T-helper 22 cell (primary cell): Measurements from ENCODE around the gene CYB5R4.
"Not testable (repeated sequence)": the region's sequence is repeated elsewhere in the genome, so short reads cannot be mapped to it uniquely, and the experiment has no call there.

Experiments used
- DNase-seq: peaks from one replicate; pipeline ENCODE4 v3.0.0-alpha.2; 2020; ENCODE audit warnings: low read depth

The CYB5R4 gene

GRCh38 chr6:83862776-83863471, 3.4 kb downstream of the CYB5R4 start:
- no peak for DNase-seq

- no peak for DNase-seq
These were observed 7.6 kb downstream of the CYB5R4 start for GRCh38 chr6:83867043-83867442.

DNA sequence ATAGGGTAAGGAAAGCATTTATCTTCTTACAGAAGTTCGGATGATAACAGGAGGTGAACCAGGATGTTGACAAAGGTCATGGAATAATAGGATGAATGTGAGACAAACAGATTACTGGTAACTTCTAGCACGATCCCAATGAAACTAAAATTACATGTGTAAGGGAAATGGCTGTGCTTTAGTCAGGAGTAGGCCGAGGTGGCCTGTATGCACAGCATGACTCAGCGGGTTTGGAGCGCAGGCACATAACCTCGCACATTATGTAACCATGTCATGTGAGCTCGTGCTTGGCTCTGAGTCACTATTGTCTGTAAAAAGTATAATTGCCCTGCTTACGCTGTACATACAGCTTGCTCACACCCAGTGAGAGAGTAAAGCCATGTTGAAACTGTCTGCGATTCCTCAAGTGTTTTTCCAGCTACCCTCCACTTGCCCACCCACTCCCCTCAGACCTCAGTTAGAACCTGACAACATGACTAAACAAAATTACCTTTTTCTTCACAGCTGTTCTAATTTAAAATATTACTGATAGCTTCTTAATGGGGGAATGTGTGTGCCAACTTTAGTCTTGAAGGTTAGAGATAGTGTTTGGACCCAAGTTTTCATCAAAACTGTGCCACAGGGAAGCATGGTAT, 8.2 kb downstream of the CYB5R4 start:
- no peak for DNase-seq

GRCh38 chr6:83868639-83869038, 9.2 kb downstream of the CYB5R4 start:
- DNase-seq = no peak

DNA sequence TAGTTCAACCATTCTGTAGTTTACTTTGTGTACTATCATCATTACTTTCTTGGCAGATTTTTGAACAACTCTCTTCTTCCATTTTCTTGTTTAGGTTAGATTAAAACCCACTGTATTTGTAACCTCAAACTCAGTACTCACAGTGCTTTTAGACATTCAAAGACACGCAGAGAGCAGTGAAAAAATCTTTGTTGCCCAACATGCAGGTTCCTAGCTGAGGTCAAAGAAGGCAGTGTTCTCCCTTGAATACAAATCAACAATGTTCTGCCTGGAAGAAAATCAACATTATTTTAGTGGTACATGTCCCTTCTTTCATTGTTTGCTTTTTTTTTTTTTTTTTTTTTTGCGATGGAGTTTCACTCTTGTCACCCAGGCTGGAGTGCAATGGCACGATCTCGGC, 11.2 kb downstream of the CYB5R4 start:
- DNase-seq = no peak

- no peak for DNase-seq
These were observed 13.1 kb downstream of the CYB5R4 start for GRCh38 chr6:83872386-83873118.

DNA sequence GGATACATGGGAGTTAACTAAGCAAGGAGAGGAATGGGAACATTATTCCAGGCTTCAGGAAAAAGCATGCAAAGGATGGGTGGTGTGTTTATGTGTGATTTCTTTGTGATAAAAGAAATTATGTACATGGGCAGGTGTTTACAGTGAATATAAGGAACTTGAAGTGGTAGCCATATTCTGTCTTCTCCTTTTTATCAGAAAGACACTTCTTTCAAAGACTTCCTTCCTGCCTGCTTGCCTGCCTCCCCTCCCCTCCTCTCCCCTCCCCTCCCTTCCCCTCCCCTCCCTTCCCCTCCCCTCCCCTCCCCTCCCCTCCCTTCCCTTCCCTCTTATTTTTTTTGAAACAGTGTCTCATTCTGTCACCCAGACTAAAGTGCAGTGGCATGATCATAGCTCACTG, 14.4 kb downstream of the CYB5R4 start:
- no peak for DNase-seq

- no peak for DNase-seq
These were observed 16.4 kb downstream of the CYB5R4 start for GRCh38 chr6:83875843-83876242.

GRCh38 chr6:83878902-83879644, 19.6 kb downstream of the CYB5R4 start:
- no peak for DNase-seq

- no peak for DNase-seq
These were observed 20.3 kb downstream of the CYB5R4 start for GRCh38 chr6:83879746-83880145.

DNA sequence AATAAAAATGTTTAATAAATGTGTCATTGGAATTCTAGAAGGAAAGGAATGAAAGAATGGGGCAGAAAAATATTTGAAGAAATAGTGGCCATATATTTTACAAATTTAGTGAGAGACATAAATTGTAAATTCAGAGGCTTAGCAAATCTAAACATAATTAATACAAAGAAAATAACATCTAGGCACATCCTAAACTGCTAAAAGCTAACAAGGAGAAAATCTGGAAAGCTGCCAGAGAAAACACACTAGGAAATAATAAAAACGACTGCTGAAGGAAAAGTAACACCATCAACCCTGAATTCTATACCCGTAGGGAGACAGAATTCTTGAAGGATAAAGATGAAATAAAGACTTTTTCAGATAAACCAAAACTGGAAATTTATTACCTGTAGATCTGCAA, 23.8 kb downstream of the CYB5R4 start:
- DNase-seq = no peak

GRCh38 chr6:83884523-83884922, 25.0 kb downstream of the CYB5R4 start:
- DNase-seq = no peak

DNA sequence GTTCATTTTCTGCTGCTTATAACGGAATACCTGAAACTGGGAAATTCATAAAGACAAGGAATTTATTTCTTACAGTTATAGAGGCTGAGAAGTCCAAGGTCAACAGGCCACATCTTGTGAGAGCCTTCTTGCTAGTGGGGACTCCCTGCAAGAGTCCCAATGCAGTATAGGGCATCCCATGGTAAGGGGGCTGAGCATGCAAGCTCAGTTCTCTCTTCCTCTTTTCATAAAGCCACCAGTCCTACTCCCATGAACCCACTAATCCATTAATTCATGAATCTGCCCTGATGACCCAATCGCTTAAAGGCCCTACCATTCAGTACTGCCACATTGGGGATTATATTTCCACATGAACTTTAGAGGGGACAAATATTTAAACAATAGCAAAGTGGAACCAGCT, 26.5 kb downstream of the CYB5R4 start:
- DNase-seq = no peak

DNA sequence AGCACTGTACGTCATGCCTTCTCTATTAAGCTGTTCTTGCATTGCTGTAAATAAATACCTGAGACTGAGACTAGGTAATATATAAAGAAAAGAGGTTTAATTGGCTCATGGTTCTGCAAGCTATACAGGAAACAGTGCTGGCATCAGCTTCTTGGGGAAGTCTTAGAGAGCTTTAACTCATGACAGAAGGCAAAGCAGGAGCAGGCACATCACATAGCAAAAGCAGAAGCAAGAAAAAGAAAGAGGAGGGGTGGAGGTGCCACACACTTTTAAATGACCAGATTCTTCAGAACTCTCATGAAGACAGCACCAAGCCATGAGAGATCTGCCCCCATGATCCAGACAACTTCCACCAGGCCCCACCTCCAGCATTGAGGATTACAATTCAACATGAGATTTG, 30.1 kb downstream of the CYB5R4 start:
- DNase-seq = no peak

DNA sequence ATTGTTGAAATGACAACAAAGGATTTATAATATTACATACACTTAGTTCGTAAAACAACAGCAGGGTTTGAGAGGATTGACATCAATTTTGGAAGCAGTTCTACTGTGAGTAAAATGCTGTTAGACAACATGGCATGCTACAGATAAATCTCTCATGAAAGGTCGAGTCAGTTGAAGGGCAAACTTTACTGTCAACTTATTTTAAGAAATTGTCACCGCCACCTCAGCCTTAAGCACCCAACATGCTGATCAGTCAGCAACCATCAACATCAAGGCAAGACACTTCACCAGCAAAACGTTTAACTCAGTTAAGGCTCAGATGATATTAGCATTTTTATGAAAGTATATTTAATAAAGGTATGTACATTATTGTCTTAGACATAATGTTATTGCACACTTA, 31.0 kb downstream of the CYB5R4 start:
- no peak for DNase-seq

- DNase-seq = no peak
These were observed 32.1 kb downstream of the CYB5R4 start for GRCh38 chr6:83891586-83891985.

- no peak for DNase-seq
These were observed 33.5 kb downstream of the CYB5R4 start for GRCh38 chr6:83893024-83893423.

GRCh38 chr6:83897094-83897493, 37.6 kb downstream of the CYB5R4 start:
- DNase-seq = not testable (repeated sequence)

- no peak for DNase-seq
These were observed 42.1 kb downstream of the CYB5R4 start for GRCh38 chr6:83901624-83902023.

DNA sequence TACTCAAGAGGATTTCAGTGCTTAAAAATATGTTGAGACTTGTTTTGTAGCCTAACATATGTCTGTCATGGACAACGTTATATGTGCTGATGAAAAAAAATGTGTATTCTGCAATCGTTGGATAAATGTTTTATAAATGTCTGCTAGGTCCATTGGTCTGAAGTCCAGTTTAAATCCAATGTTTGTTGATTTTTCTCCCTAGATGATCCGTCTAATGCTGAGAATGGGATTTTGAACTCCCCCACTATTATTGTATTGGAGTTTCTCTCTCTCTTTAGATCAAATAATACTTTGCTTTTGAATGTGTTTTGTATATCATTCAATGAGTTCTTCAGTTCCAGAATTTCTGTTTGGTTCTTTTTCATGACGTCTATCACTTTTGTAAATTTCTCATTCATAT, 44.9 kb downstream of the CYB5R4 start:
- DNase-seq = no peak

- DNase-seq = no peak
These were observed 46.2 kb downstream of the CYB5R4 start for GRCh38 chr6:83905648-83906047.

GRCh38 chr6:83907623-83908390, 48.3 kb downstream of the CYB5R4 start:
- DNase-seq = not testable (repeated sequence)
